ENCODE data around the gene GAST.

GRCh38 chr17:41689497-41690299, 22.4 kb upstream of the GAST start:
- TF ChIP-seq CTCF (IDR thresholded peaks at IDR 0.05; ENCODE audit: low read depth, low read length), result peak; percentile 59
- no peak for TF ChIP-seq EZH2phosphoT487 (IDR thresholded peaks at IDR 0.05; ENCODE audit: low read depth)
